ENCODE measurements around the gene NKRF.

Gene NKRF

GRCh38 chrX:119573222-119573621 lies 33.0 kb downstream of the NKRF start:
- no peaks in the 10 kb centered on the region for H3K9me3 ChIP-seq (ENCODE audit: control insufficient read depth, insufficient read depth, low read depth, low read length)
- CTCF ChIA-PET: no interaction called here
- H3K4me3 ChIP-seq (ENCODE audit: low read depth, low read length): no peak overlapping the region
- peaks cover 7 to 10% of the 10 kb centered on the region in 2 experiments for H3K36me3 ChIP-seq (ENCODE audit: control insufficient read depth in 2 of 2, insufficient read depth in 1 of 2, low read length in 2 of 2)
- no peak overlapping the region for H3K27ac ChIP-seq (ENCODE audit: extremely low read depth, low read depth, low read length)
- peaks cover 5% of the 10 kb centered on the region; the same call in 1 of the 2 replicates for H3K4me1 ChIP-seq (ENCODE audit: control insufficient read depth, insufficient read depth, low read length)
- POLR2A ChIA-PET: interaction anchor here (1.0 to 2.4 kb wide), 4 partner anchors 31 to 280 kb away, joined by 3 to 12 read pairs (median 8); partner anchors contain the start of genes NKRF, RPL39 and UPF3B
- TF ChIP-seq ZNF785 (tag by site-specific recombination; IDR thresholded peaks at IDR 0.05): no peak
- TF ChIP-seq ZBTB17 (tag by site-specific recombination; IDR thresholded peaks at IDR 0.05): peak; percentile 50; the same call in 1 of the 2 replicates
- no peak for TF ChIP-seq ZNF174 (tag by site-specific recombination; IDR thresholded peaks at IDR 0.05)
- TF ChIP-seq ZFHX2 (tag by site-specific recombination; conservative IDR thresholded peaks at IDR 0.05): no peak
- TF ChIP-seq YY2 (tag by site-specific recombination; IDR thresholded peaks at IDR 0.05): no peak
- TF ChIP-seq, protein P1, sequence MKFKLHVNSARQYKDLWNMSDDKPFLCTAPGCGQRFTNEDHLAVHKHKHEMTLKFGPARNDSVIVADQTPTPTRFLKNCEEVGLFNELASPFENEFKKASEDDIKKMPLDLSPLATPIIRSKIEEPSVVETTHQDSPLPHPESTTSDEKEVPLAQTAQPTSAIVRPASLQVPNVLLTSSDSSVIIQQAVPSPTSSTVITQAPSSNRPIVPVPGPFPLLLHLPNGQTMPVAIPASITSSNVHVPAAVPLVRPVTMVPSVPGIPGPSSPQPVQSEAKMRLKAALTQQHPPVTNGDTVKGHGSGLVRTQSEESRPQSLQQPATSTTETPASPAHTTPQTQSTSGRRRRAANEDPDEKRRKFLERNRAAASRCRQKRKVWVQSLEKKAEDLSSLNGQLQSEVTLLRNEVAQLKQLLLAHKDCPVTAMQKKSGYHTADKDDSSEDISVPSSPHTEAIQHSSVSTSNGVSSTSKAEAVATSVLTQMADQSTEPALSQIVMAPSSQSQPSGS (tag by site-specific recombination; IDR thresholded peaks at IDR 0.05; ENCODE audit: low read depth): peak; percentile 58; the same call in 1 of the 2 replicates
- TF ChIP-seq ZNF16 (tag by site-specific recombination; IDR thresholded peaks at IDR 0.05; ENCODE audit: low read depth): no peak
- TF ChIP-seq SCRT2 (tag by site-specific recombination; IDR thresholded peaks at IDR 0.05): peak; percentile 54
- TF ChIP-seq ZXDB (tag by site-specific recombination; IDR thresholded peaks at IDR 0.05): 0 out of 2 replicates have a peak, but pooled peaks have one; percentile 15
- no peak for TF ChIP-seq KLF7 (tag by site-specific recombination; IDR thresholded peaks at IDR 0.05; ENCODE audit: borderline replicate concordance)

GRCh38 chrX:119570351-119570835 lies 35.8 kb downstream of the NKRF start:
- POLR2A ChIA-PET: no interaction called here

DNA sequence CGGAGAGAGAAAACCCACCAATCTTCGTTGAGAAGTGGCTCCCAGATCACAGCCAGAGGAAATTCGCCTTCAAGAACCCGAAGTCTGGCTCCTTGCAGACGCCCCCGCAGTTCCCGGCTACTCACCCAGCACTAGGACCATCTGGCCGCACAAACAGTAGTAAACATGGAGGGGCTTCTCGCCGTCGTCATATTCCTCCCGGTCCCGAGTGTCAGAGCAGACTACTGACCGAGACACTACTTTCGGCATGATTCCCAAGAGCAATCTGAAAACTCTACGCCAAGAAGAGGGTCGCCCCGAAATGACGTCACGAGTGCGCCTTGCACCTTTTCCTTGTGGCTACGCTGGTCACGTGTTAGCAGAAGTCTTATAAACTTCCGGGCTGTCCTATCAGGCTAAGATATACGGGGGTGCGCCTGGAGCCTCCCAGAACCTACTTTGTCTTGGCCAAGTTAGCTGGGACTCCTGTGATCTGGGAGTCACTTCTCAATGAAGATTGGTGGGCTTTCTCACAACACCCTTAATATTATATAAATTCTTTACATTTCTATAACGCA lies 41.0 kb downstream of the NKRF start, which contains the start of gene STEEP1:
Gene STEEP1 (minus strand): TSS at position 303 of the 557 bp plus-strand sequence. CDS start 54 bp downstream, at position 249.
- peak within 1 kb of the TSS; percentile 52 for H3K27ac ChIP-seq (ENCODE audit: extremely low read depth, low read depth, low read length)
- peak within 1 kb of the TSS; percentile 79 for H3K4me3 ChIP-seq (ENCODE audit: low read depth, low read length)
- CTCF ChIA-PET: interaction anchor here (0.6 to 1.0 kb wide), 2 partner anchors 48 to 126 kb away, joined by 3 to 4 read pairs; no protein-coding TSS in a partner anchor
- H3K36me3 ChIP-seq (ENCODE audit: control insufficient read depth in 2 of 2, insufficient read depth in 1 of 2, low read length in 2 of 2): peaks cover 4 to 9% of the 10 kb centered on the region in 2 experiments; a peak in 2 of 3 replicates
- no peaks in the 10 kb centered on the region for H3K9me3 ChIP-seq (ENCODE audit: control insufficient read depth, insufficient read depth, low read depth, low read length)
- H3K4me1 ChIP-seq (ENCODE audit: control insufficient read depth, insufficient read depth, low read length): peaks cover 3% of the 10 kb centered on the region; the same call in 1 of the 2 replicates
- POLR2A ChIA-PET: interaction anchor here (0.7 to 1.1 kb wide), 4 partner anchors 10 to 288 kb away, joined by 3 to 20 read pairs (median 4); partner anchors contain the start of genes RPL39, UBE2A and UPF3B
- no peak for TF ChIP-seq ZNF433 (tag by site-specific recombination; IDR thresholded peaks at IDR 0.05; ENCODE audit: low read depth)
- 0 out of 2 replicates have a peak, but pooled peaks have one; percentile 21 for TF ChIP-seq PRDM6 (tag by site-specific recombination; IDR thresholded peaks at IDR 0.05)
- no peak for TF ChIP-seq WT1 (tag by site-specific recombination; IDR thresholded peaks at IDR 0.05)
- TF ChIP-seq ZNF660 (tag by site-specific recombination; IDR thresholded peaks at IDR 0.05): peak; percentile 79; the same call in 1 of the 2 replicates
- no peak for TF ChIP-seq ZNF837 (tag by site-specific recombination; IDR thresholded peaks at IDR 0.05)
- TF ChIP-seq ZNF2 (tag by site-specific recombination; IDR thresholded peaks at IDR 0.05): 0 out of 2 replicates have a peak, but pooled peaks have one; percentile 31
- peak; percentile 65; the same call in 1 of the 2 replicates for TF ChIP-seq ZXDB (tag by site-specific recombination; IDR thresholded peaks at IDR 0.05)
- 0 out of 2 replicates have a peak, but pooled peaks have one; percentile 12 for TF ChIP-seq ZNF580 (tag by site-specific recombination; IDR thresholded peaks at IDR 0.05)
- no peak for TF ChIP-seq PBX3 (CRISPR knock-in tag; IDR thresholded peaks at IDR 0.05)
- no peak for TF ChIP-seq ZNF10 (tag by site-specific recombination; IDR thresholded peaks at IDR 0.05)
- TF ChIP-seq ZNF335 (tag by site-specific recombination; conservative IDR thresholded peaks at IDR 0.05): peak; percentile 59

More at GRCh38 chrX:119570351-119570835, 35.8 kb downstream of the NKRF start:
- Histone ChIP-seq H3K9me3 (ENCODE audit: control insufficient read depth, insufficient read depth, low read depth, low read length) (no peaks in the 10 kb centered on the region), H3K4me1 (ENCODE audit: control insufficient read depth, insufficient read depth, low read length) (peaks cover 5% of the 10 kb centered on the region; the same call in 1 of the 2 replicates), H3K36me3 (ENCODE audit: control insufficient read depth in 2 of 2, insufficient read depth in 1 of 2, low read length in 2 of 2) (no peaks in the 10 kb centered on the region), H3K27ac (ENCODE audit: extremely low read depth, low read depth, low read length) (no peak overlapping the region), H3K4me3 (ENCODE audit: low read depth, low read length) (no peak overlapping the region)
- CTCF ChIA-PET: interaction anchor here (0.6 to 0.7 kb wide), 2 partner anchors 63 to 215 kb away, joined by 3 to 6 read pairs; no protein-coding TSS in a partner anchor
- TF ChIP-seq ZNF558 (tag by site-specific recombination; IDR thresholded peaks at IDR 0.05) (no peak), OVOL3 (tag by site-specific recombination; IDR thresholded peaks at IDR 0.05) (no peak)
- TF ChIP-seq, protein P2, sequence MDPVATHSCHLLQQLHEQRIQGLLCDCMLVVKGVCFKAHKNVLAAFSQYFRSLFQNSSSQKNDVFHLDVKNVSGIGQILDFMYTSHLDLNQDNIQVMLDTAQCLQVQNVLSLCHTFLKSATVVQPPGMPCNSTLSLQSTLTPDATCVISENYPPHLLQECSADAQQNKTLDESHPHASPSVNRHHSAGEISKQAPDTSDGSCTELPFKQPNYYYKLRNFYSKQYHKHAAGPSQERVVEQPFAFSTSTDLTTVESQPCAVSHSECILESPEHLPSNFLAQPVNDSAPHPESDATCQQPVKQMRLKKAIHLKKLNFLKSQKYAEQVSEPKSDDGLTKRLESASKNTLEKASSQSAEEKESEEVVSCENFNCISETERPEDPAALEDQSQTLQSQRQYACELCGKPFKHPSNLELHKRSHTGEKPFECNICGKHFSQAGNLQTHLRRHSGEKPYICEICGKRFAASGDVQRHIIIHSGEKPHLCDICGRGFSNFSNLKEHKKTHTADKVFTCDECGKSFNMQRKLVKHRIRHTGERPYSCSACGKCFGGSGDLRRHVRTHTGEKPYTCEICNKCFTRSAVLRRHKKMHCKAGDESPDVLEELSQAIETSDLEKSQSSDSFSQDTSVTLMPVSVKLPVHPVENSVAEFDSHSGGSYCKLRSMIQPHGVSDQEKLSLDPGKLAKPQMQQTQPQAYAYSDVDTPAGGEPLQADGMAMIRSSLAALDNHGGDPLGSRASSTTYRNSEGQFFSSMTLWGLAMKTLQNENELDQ (tag by site-specific recombination; IDR thresholded peaks at IDR 0.05; ENCODE audit: low read depth): no peak

All from HEK293 (cell line).